GM19328 (cell line): ENCODE measurements around the gene EPHA8.

Experiments
- ATAC-seq: cut with Tn5 transposase; IDR thresholded peaks from one replicate; pipeline ENCODE4 v1.9.1; 2021; ENCODE audit warnings: mild to moderate bottlenecking, moderate library complexity; ENCODE audit not compliant: unreplicated experiment

Gene EPHA8

GRCh38 chr1:22562584-22563583 lies at the start of gene EPHA8:
Gene EPHA8 (plus strand): TSS chr1:22563489. CDS start chr1:22563636, 147 bp downstream.
- ATAC-seq = no peak

- no peak for ATAC-seq
Measured at GRCh38 chr1:22516906-22517571, 46.2 kb upstream of the EPHA8 start.

GRCh38 chr1:22517956-22518355 lies 45.3 kb upstream of the EPHA8 start:
- ATAC-seq = no peak

GRCh38 chr1:22518379-22518778 lies 44.9 kb upstream of the EPHA8 start:
- no peak for ATAC-seq

- ATAC-seq = no peak
Measured at GRCh38 chr1:22520871-22521270, 42.4 kb upstream of the EPHA8 start.

GRCh38 chr1:22521692-22522091 lies 41.6 kb upstream of the EPHA8 start:
- ATAC-seq = no peak

GRCh38 chr1:22522221-22522743 lies 41.0 kb upstream of the EPHA8 start:
- ATAC-seq = no peak

- ATAC-seq = no peak
Measured at GRCh38 chr1:22524481-22524880, 38.8 kb upstream of the EPHA8 start.

- ATAC-seq = no peak
Measured at GRCh38 chr1:22525211-22525610, 38.1 kb upstream of the EPHA8 start.

GRCh38 chr1:22525646-22526045 lies 37.6 kb upstream of the EPHA8 start:
- no peak for ATAC-seq

GRCh38 chr1:22526098-22526497 lies 37.2 kb upstream of the EPHA8 start:
- no peak for ATAC-seq

GRCh38 chr1:22526677-22527076 lies 36.6 kb upstream of the EPHA8 start:
- no peak for ATAC-seq

GRCh38 chr1:22527122-22527521 lies 36.2 kb upstream of the EPHA8 start:
- no peak for ATAC-seq

GRCh38 chr1:22527555-22528296 lies 35.6 kb upstream of the EPHA8 start:
- no peak for ATAC-seq

- no peak for ATAC-seq
Measured at GRCh38 chr1:22528451-22528850, 34.8 kb upstream of the EPHA8 start.

GRCh38 chr1:22529901-22530621 lies 33.2 kb upstream of the EPHA8 start:
- no peak for ATAC-seq

- no peak for ATAC-seq
Measured at GRCh38 chr1:22530715-22531114, 32.6 kb upstream of the EPHA8 start.

- no peak for ATAC-seq
Measured at GRCh38 chr1:22531251-22531650, 32.0 kb upstream of the EPHA8 start.

- no peak for ATAC-seq
Measured at GRCh38 chr1:22533244-22533895, 29.9 kb upstream of the EPHA8 start.

GRCh38 chr1:22534951-22535350 lies 28.3 kb upstream of the EPHA8 start:
- no peak for ATAC-seq
